Gastroesophageal sphincter (tissue), 3 donors: ENCODE measurements around the gene ITPKB.

Experiments
- EP300 ChIP-seq: sonication (generic); formaldehyde crosslinking; IDR thresholded peaks from one replicate; pipeline ENCODE4 v1.6.1; 2017; ENCODE audit warnings: antibody characterized with exemption, mild to moderate bottlenecking
- POLR2A ChIP-seq, 2 donors: fragments of 450-650 bp; IDR thresholded peaks; one replicate each; pipeline ENCODE4 v1.6.1; 2017; ENCODE audit warnings: antibody characterized with exemption in 2 of 2, mild to moderate bottlenecking in 2 of 2, moderate library complexity in 1 of 2
- POLR2AphosphoS5 ChIP-seq: sonication (generic); formaldehyde crosslinking; IDR thresholded peaks from one replicate; pipeline ENCODE4 v1.6.1; 2017; ENCODE audit warnings: antibody characterized with exemption
- TF ChIP-seq, protein P1 (sequence below), 4 experiments: fragments of 200-600 bp in 2 of 4; fragments of 450-650 bp in 2 of 4; sonication (generic) in 1 of 4; IDR thresholded peaks; one replicate each; pipeline ENCODE4 v1.5.1; 2017 to 2019; ENCODE audit warnings: antibody characterized with exemption in 4 of 4, mild to moderate bottlenecking in 2 of 4, moderate library complexity in 2 of 4

DNA sequence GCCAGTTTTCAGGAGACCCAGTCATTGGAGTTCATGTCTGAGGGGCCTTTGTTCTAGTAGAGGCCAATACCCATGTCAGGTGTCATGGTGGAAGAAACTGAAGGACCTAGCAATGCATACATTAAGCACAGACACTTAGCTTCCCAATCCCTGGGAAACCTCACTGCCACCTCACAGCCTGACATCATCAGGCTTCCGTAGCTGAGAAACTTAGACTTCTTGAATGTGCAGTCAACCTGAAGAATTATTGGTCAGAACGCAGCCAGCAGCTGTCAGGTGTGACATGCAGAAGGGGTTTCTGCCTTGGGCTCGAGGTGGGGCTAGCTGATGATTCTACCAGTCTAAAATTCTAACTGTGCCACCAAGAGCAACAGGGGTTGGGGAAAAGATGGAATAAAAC lies 1.9 kb upstream of the ITPKB start:
- TF ChIP-seq POLR2A (IDR thresholded peaks at IDR 0.05) = no peak
- TF ChIP-seq, protein P1, sequence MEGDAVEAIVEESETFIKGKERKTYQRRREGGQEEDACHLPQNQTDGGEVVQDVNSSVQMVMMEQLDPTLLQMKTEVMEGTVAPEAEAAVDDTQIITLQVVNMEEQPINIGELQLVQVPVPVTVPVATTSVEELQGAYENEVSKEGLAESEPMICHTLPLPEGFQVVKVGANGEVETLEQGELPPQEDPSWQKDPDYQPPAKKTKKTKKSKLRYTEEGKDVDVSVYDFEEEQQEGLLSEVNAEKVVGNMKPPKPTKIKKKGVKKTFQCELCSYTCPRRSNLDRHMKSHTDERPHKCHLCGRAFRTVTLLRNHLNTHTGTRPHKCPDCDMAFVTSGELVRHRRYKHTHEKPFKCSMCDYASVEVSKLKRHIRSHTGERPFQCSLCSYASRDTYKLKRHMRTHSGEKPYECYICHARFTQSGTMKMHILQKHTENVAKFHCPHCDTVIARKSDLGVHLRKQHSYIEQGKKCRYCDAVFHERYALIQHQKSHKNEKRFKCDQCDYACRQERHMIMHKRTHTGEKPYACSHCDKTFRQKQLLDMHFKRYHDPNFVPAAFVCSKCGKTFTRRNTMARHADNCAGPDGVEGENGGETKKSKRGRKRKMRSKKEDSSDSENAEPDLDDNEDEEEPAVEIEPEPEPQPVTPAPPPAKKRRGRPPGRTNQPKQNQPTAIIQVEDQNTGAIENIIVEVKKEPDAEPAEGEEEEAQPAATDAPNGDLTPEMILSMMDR (IDR thresholded peaks at IDR 0.05) = no peak
- no peak for TF ChIP-seq POLR2AphosphoS5
- TF ChIP-seq EP300 = no peak
